Ishikawa (cell line): ENCODE measurements around the gene GNAI1.

Source experiments
- CREB1 ChIP-seq: IDR thresholded peaks from 2 replicates; pipeline ENCODE4 v1.6.1; 2012; ENCODE audit warnings: low read depth
- REST ChIP-seq: IDR thresholded peaks from 2 replicates; pipeline ENCODE4 v1.6.1; 2012; ENCODE audit warnings: low read depth, mild to moderate bottlenecking

GRCh38 chr7:80150611-80151273 is 16.1 kb downstream of the GNAI1 start:
- no peak for TF ChIP-seq CREB1
- TF ChIP-seq REST, result no peak
